B cell (primary cell): ENCODE results near the gene YY1. TPM values are rescaled to one million over a fixed set of nuclear protein-coding genes. Genes with fewer than 3 reads are reported as not detected.

Experiments
- ATAC-seq: fragments of 200-7000 bp; cut with Tn5 transposase; one replicate; pipeline ENCODE4 v1.10.0; 2021; ENCODE audit warnings: low read depth, mild to moderate bottlenecking, moderate number of reproducible peaks, moderate library complexity
- CTCF ChIA-PET: fragments of 350-600 bp; sonication (Branson Sonifier 250); formaldehyde crosslinking; loops from one replicate; lab custom pipeline; 2021; ENCODE audit warnings: antibody characterized with exemption, inconsistent platforms; lab: Charles Lee
- POLR2A ChIA-PET: fragments of 350-600 bp; sonication (Branson Sonifier 250); formaldehyde crosslinking; loops from one replicate; lab custom pipeline; 2021; ENCODE audit warnings: antibody characterized with exemption; lab: Charles Lee
- DNase-seq: peaks from one replicate; pipeline ENCODE4 v3.0.0; 2013
- H2AFZ ChIP-seq: 2 replicates; pipeline ENCODE4 v1.6.1; 2012; ENCODE audit warnings: mild to moderate bottlenecking, low read depth, low read length; ENCODE audit not compliant: insufficient read depth, poor library complexity, severe bottlenecking
- H3K27ac ChIP-seq, 2 donors: 1 replicate in 1 of 2; 2 replicates in 1 of 2; pipeline ENCODE4 v1.5.1; 2012 to 2013; ENCODE audit warnings: low read length in 2 of 2, mild to moderate bottlenecking in 2 of 2, moderate library complexity in 1 of 2
- H3K27me3 ChIP-seq, 4 experiments: fragments of 200-600 bp in 1 of 4; sonication (generic) in 1 of 4; replicated peaks in 1 of 4; 1 replicate in 2 of 4; 2 replicates in 2 of 4; pipeline versions ENCODE4 v1.6.1 to v1.7.0; 2013 to 2016; ENCODE audit warnings: low read length in 3 of 4, mild to moderate bottlenecking in 2 of 4, mixed read lengths in 1 of 4, moderate library complexity in 1 of 4; ENCODE audit not compliant: insufficient read depth in 4 of 4, control insufficient read depth in 3 of 4; ENCODE audit errors: control extremely low read depth in 1 of 4
- H3K36me3 ChIP-seq, 2 experiments: replicated peaks in 1 of 2; 1 replicate in 1 of 2; 2 replicates in 1 of 2; pipeline versions ENCODE4 v1.6.1 to v1.7.1; 2013; ENCODE audit warnings: low read length in 1 of 2; ENCODE audit not compliant: insufficient read depth in 2 of 2, control insufficient read depth in 1 of 2; ENCODE audit errors: control extremely low read depth in 1 of 2, extremely low read depth in 1 of 2
- H3K4me1 ChIP-seq, 2 donors: fragments of 200-600 bp in 1 of 2; sonication (generic) in 1 of 2; 1 replicate in 1 of 2; 2 replicates in 1 of 2; pipeline versions ENCODE4 v1.5.1 to v1.6.1; 2013 to 2017; ENCODE audit warnings: low read length in 2 of 2; ENCODE audit not compliant: control insufficient read depth in 2 of 2, insufficient read depth in 2 of 2
- H3K4me2 ChIP-seq: replicated peaks from 2 replicates; pipeline ENCODE3; 2012; ENCODE audit warnings: mild to moderate bottlenecking, low read depth, low read length; ENCODE audit not compliant: poor library complexity, severe bottlenecking
- H3K4me3 ChIP-seq, 5 experiments: fragments of 200-600 bp in 1 of 5; sonication (generic) in 1 of 5; 1 replicate in 3 of 5; 2 replicates in 2 of 5; pipeline versions ENCODE4 v1.5.1 to v1.7.0; 2011 to 2016; ENCODE audit warnings: low read length in 4 of 5, mild to moderate bottlenecking in 4 of 5, low read depth in 2 of 5, control low read depth in 1 of 5, moderate library complexity in 1 of 5; ENCODE audit not compliant: insufficient read depth in 1 of 5; ENCODE audit errors: control extremely low read depth in 1 of 5, extremely low read depth in 1 of 5
- H3K79me2 ChIP-seq: fragments of 200-600 bp; sonication (generic); one replicate; pipeline ENCODE4 v1.6.0; 2016; ENCODE audit warnings: low read length; ENCODE audit not compliant: control insufficient read depth, insufficient read depth
- H3K9ac ChIP-seq: fragments of 200-600 bp; sonication (generic); 2 replicates; pipeline ENCODE4 v1.6.1; 2017; ENCODE audit warnings: mild to moderate bottlenecking, low read length, moderate library complexity
- H3K9me3 ChIP-seq, 3 donors: one replicate each; pipeline versions ENCODE4 v1.6.1 to v1.7.1; 2013; ENCODE audit warnings: low read length in 2 of 3; ENCODE audit not compliant: control insufficient read depth in 2 of 3, insufficient read depth in 1 of 3; ENCODE audit errors: control extremely low read depth in 1 of 3
- H4K20me1 ChIP-seq: 2 replicates; pipeline ENCODE4 v1.6.0; 2012; ENCODE audit warnings: mild to moderate bottlenecking, low read length; ENCODE audit not compliant: insufficient read depth, control insufficient read depth, poor library complexity, severe bottlenecking
- H3K27ac Mint-ChIP-seq: one replicate; pipeline ENCODE4 v1.8.0; 2021; ENCODE audit warnings: mixed read lengths
- H3K27me3 Mint-ChIP-seq: one replicate; pipeline ENCODE4 v1.8.0; 2021; ENCODE audit warnings: mixed read lengths
- H3K4me1 Mint-ChIP-seq: one replicate; pipeline ENCODE4 v1.8.0; 2021; ENCODE audit warnings: mixed read lengths
- H3K4me3 Mint-ChIP-seq: one replicate; pipeline ENCODE4 v1.8.0; 2021; ENCODE audit warnings: mixed read lengths
- H3K9me3 Mint-ChIP-seq: one replicate; pipeline ENCODE4 v1.8.0; 2022; ENCODE audit warnings: mixed read lengths; ENCODE audit not compliant: insufficient read depth
- EZH2 ChIP-seq: IDR thresholded peaks from 2 replicates; pipeline ENCODE4 v1.6.1; 2012; ENCODE audit warnings: borderline replicate concordance, low read depth, mild to moderate bottlenecking, moderate library complexity, low read length; ENCODE audit not compliant: insufficient read depth, poor library complexity, severe bottlenecking
- WGBS: methylation state at CpG from one replicate; pipeline ENCODE4 v1.1.5; 2013; ENCODE audit warnings: missing lambda C conversion rate; ENCODE audit not compliant: insufficient coverage; 5-methylcytosine and 5-hydroxymethylcytosine counted together
- intact Hi-C: fragments of 100-400 bp; cut with micrococcal nuclease; formaldehyde crosslinking; loops from one replicate; pipeline ENCODE4 v1.10.0; 2022
- polyA plus RNA-seq: library from polyadenylated mRNA; depleted of rRNA; stranded (reverse); fragments of >200 nt; gene quantifications from 2 replicates; pipeline ENCODE4 v1.2.3, GENCODE V29; 2012
- total RNA-seq, 2 donors: library from RNA; stranded (reverse); fragments of 120-200 nt in 1 of 2; gene quantifications; 1 replicate in 1 of 2; 2 replicates in 1 of 2; pipeline versions ENCODE4 v1.2.3 to v1.2.4, GENCODE V29; 2013 to 2022
- TF ChIP-seq, protein P1 (sequence below): fragments of 200-600 bp; IDR thresholded peaks from one replicate; pipeline ENCODE4 v1.8.0; 2022; ENCODE audit warnings: antibody characterized with exemption, mild to moderate bottlenecking

Gene YY1
- total and polyA plus RNA-seq, 2 donors (not counting 1 experiment from before 2014, with no cell fraction given) = 24.0 to 91.4 TPM

DNA sequence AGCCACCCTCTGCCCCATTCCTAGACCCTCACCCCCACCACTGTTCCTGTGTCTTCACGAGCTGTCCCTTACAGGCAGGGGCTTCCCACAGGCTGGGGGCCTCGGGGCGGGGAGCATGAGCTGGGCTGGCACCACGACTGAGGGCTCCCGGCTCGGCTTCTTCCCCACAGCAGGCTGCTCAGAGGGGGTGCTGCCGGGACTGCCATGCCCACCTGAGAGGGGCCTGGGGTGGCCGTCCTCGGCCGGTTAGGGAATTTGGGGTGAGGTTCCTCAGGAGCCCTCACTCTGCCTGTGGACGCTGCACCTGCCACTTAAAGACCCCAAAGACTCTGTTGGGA is 91.0 kb downstream of the YY1 start:
- Mint-ChIP-seq H3K4me1 (peaks cover 5% of the 10 kb centered on the region), H3K27me3 (no peaks in the 10 kb centered on the region), H3K4me3 (no peak overlapping the region), H3K27ac (no peak overlapping the region), H3K9me3 (no peaks in the 10 kb centered on the region)
- no peaks in the 10 kb centered on the region for H3K9me3 ChIP-seq
- H3K4me3 ChIP-seq = no peak overlapping the region
- no peak overlapping the region for H3K9ac ChIP-seq
- CTCF ChIA-PET = no interaction called here
- no peaks in the 10 kb centered on the region for H4K20me1 ChIP-seq
- POLR2A ChIA-PET = no interaction called here
- intact Hi-C loops = no loop called here
- no peak overlapping the region for H3K4me2 ChIP-seq
- no peaks in the 10 kb centered on the region for H3K79me2 ChIP-seq
- TF ChIP-seq EZH2 = no peak
- TF ChIP-seq, protein P1, sequence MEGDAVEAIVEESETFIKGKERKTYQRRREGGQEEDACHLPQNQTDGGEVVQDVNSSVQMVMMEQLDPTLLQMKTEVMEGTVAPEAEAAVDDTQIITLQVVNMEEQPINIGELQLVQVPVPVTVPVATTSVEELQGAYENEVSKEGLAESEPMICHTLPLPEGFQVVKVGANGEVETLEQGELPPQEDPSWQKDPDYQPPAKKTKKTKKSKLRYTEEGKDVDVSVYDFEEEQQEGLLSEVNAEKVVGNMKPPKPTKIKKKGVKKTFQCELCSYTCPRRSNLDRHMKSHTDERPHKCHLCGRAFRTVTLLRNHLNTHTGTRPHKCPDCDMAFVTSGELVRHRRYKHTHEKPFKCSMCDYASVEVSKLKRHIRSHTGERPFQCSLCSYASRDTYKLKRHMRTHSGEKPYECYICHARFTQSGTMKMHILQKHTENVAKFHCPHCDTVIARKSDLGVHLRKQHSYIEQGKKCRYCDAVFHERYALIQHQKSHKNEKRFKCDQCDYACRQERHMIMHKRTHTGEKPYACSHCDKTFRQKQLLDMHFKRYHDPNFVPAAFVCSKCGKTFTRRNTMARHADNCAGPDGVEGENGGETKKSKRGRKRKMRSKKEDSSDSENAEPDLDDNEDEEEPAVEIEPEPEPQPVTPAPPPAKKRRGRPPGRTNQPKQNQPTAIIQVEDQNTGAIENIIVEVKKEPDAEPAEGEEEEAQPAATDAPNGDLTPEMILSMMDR = no peak
- H3K27me3 ChIP-seq = no peaks in the 10 kb centered on the region
- 87% methylated on average over 10 of the region's 11 CpGs for WGBS
- H3K27ac ChIP-seq = no peak overlapping the region
- no peaks in the 10 kb centered on the region for H3K36me3 ChIP-seq
- peaks cover 0 to 16% of the 10 kb centered on the region in 2 donors for H3K4me1 ChIP-seq
- DNase-seq (no peak), ATAC-seq (no peak)
- no peak overlapping the region for H2AFZ ChIP-seq

- no peak for DNase-seq
- no peak overlapping the region for H3K4me2 ChIP-seq
- no peaks in the 10 kb centered on the region for H3K36me3 ChIP-seq
- intact Hi-C loops = no loop called here
- Mint-ChIP-seq H3K27me3 (no peaks in the 10 kb centered on the region), H3K4me3 (no peak overlapping the region), H3K4me1 (peaks cover 5% of the 10 kb centered on the region), H3K27ac (no peak overlapping the region), H3K9me3 (no peaks in the 10 kb centered on the region)
- 89% methylated on average over 13 of the region's 13 CpGs for whole genome bisulfite sequencing
- no peaks in the 10 kb centered on the region for H3K9me3 ChIP-seq
- no peaks in the 10 kb centered on the region for H3K27me3 ChIP-seq
- H3K4me3 ChIP-seq = no peak overlapping the region
- H3K27ac ChIP-seq = no peak overlapping the region
- H2AFZ ChIP-seq = no peak overlapping the region
- H3K9ac ChIP-seq = no peak overlapping the region
- no peaks in the 10 kb centered on the region for H4K20me1 ChIP-seq
- H3K4me1 ChIP-seq = peaks cover 0 to 16% of the 10 kb centered on the region in 2 donors
- CTCF ChIA-PET = no interaction called here
- TF ChIP-seq, protein P1 = no peak
- TF ChIP-seq EZH2 = no peak
- ATAC-seq = no peak
- H3K79me2 ChIP-seq = no peaks in the 10 kb centered on the region
- POLR2A ChIA-PET = no interaction called here
These were observed 91.5 kb downstream of the YY1 start for GRCh38 chr14:100330388-100330931.
